ENCODE measurements around the gene PDPN.
"Not testable (repeated sequence)": the region's sequence is repeated elsewhere in the genome, so short reads cannot be mapped to it uniquely, and the experiment has no call there.

The PDPN gene, protein sequence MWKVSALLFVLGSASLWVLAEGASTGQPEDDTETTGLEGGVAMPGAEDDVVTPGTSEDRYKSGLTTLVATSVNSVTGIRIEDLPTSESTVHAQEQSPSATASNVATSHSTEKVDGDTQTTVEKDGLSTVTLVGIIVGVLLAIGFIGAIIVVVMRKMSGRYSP

DNA sequence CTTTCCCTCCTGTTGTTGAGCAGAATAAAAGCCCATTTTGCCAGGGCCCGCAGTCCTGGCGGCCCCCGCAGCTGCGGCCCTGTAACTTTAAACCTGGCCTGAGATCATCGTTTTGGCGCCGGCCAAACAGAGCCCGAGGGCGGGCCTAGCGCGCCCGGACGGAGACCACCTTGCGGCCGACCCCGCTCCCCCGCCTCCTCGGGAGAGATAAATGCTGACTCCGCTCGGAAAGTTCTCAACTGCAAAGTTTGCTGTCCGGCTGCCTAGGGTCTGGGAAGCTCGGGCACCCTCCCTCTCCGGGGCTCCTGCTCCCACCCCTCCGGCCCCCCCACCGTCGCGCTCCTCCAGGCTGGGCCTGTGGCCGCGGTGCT is at the start of gene PDPN:
Gene PDPN (plus strand): TSS at position 238 of the 371 bp plus-strand sequence. CDS start 202 bp downstream, outside the sequence.
- DNase-seq: no peak

DNA sequence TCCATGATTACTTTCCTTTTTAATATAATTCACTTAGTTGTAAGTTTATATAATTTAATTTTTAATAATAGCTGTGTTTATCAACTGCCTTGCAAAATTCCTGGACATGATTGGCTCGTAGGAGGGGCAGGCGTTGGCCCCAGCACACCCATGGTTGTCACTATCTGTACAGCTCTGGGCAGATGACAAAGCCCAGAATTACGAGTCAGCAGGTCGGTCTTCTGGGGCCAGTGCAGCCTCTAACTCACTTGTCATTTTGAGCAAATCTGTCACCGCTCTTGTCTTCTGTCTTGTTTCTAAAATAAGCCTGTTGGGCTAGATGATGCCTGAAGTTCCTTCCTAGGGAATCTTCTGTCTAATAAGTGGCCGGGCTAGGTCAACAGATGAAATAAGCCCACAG is 48.4 kb upstream of the PDPN start:
- DNase-seq: no peak

DNA sequence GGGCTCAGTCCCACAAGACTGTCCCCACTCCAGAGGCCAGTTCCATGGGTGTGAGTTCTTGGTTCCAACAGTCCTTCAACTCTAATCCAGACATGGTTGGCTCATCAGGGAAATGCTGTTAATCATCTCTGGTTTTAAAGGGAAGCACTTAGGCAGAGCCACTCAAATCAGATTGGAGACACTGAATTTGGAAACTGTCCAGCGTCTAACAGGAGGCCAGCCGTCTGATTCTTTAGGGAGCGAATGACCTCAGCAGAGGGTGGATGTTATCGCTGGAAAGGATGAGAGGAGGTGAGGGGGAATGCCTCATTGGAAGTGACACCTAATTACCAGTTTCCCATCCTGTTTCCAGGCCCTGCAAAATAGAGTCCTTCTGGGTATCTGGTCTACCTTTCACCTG is 47.1 kb upstream of the PDPN start:
- no peak for DNase-seq

GRCh38 chr1:13538832-13539231 is 44.8 kb upstream of the PDPN start:
- no peak for DNase-seq

DNA sequence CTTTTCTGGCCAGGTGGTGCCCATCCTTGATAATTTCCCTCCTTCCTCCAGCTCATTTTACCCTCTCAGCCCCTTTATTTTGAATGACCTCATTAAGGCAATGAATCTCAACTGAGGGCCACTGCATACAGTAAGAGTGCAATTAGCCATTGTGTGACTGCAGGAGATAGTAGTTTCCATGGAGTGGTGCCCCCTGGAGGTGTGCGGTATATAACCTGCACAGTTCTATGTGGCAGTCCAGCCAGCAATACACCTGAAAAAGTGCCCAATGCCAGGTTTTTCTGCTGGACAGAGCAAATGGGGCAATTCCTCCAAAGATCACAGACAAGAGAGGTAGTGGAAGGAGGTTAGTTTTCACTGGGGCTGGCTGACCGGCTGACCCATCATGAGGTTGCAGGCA is 43.9 kb upstream of the PDPN start:
- DNase-seq: no peak

- no peak for DNase-seq
Observed at GRCh38 chr1:13540866-13541265, 42.8 kb upstream of the PDPN start.

DNA sequence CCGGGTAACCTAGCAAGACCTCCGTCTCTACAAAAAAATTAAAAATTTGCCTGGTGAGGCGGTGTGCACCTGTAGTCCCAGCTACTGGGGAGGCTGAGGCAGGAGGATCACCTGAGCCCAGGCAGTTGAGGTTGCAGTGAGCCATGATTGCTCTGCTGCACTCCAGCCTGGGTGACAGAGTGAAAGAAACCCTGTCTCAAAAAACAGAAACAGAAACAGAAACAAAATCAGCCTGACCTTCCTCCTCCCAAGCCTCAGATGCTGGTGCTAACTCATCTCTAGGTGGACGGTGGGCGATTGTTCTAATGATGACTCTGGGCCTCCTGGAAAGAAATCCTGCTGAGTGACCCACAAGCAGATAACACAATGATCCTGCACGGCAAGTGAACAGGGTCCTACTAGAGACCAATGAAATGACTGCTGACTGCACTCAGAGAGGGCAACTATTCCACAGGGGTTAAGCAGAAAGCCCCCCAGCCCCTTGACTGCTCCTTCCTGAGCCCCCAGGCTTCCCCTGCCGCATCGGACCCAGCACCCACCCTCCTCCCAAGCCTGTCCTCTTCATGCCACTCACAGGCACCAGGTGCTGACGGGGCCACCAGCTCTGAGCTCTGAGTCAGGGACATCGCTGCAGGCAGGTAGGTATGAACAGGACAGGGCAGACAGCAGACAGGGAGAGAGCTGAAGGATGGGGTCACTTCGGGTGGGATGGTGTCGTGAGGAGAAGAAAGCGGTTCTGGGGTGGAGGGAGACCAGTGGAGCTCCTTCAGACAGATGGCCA is 42.0 kb upstream of the PDPN start:
- DNase-seq: no peak

- DNase-seq: no peak
Observed at GRCh38 chr1:13543451-13544220, 40.0 kb upstream of the PDPN start.

DNA sequence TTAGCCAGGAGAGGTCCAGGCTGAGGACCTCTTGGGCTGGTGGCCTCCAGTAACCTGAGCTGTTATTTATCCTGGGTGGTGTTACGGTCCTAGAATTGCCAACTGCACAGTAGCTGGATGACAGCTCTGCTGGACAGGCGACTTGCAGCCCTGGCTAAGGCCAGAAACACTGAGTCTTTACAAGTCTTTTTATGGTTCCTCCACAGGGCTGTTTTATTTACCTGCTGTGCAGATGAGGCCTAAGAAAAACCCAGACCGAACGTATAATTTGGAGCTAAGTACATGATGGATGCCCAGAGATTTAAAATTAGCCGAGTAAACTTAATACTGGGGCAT is 39.4 kb upstream of the PDPN start:
- no peak for DNase-seq

GRCh38 chr1:13546791-13547190 is 36.8 kb upstream of the PDPN start:
- no peak for DNase-seq

DNA sequence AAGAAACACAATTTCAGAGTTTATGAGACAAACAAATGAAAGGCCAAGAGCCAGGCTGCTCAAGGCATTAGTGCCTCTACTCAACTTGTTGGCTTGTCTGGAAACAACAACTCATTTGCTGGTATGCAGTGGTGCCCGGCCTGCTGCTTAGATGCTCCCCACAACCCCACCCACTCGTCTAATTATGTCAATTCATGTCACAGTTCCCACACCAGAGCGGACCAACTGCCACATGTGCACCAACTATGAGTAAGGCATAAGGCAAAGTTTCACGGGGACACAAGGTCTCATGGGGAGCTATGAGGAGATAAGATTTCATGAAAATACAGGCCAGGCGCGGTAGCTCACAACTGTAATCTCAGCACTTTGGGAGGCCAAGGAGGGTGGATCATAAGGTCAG is 35.4 kb upstream of the PDPN start:
- no peak for DNase-seq

GRCh38 chr1:13549021-13549420 is 34.6 kb upstream of the PDPN start:
- no peak for DNase-seq

DNA sequence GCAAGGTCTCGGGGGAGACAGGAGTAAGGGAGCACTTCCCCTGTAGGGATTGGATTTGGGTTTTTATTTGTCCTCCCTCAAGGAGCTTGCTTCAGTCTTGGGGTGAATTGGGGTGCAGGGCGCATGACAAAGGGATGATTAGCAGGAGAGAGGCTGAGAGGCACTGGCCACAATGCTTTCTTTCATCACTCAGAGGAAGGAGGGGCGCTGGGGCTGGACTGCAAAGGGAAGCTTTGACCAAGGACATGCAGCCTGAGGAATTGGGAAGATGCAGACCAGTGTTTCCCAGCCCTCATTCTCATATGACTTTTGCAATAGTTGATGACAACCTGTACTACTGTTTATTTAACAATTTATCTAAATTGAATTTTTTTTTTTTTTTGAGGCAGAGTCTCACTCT is 34.1 kb upstream of the PDPN start:
- DNase-seq: no peak

GRCh38 chr1:13550663-13551062 is 33.0 kb upstream of the PDPN start:
- no peak for DNase-seq

DNA sequence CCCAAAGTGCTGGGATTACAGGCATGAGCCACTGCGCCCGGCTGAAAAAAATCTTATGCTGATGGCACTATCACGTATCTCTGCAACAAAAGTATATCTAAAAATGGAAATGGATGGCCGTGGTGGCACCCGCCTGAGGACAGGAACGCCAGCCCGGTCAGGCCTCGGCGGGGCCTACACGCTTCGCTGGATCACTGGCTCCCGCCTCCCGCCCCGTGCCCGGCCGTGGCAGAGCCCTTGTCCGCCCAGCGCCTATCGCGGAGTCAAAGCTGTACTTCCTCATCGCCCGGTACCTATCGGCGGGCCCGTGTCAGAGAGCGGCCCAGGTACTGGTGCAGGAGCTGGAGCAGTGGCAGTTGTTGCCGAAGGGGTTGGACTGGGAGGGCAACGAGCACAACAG is 28.8 kb upstream of the PDPN start:
- DNase-seq: no peak

DNA sequence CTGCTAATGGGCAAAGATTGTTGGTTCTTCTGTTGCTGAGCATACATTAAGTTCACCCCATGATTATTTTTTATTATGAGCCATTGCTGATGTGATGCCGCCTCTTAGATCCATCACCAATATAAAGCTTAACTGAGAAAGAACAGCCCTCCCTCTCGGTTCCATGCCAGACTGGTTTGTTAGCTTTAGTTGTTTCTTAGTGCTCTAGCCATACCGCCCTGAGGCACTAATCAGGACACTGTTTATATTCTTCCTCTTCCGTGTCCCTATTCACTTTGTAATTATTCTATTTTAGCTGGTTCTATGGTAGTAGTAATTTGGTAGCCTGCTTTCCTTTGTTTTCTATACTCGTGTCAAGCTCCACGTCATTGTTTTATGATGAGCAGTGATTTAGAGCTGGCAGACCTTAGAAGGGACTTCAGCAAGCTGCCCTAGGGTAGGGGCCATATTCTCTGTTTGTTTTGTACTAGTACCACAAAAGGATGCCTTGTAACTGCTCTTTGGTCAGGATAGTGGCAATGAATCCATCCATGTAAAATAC is 27.3 kb upstream of the PDPN start:
- no peak for DNase-seq

- no peak for DNase-seq
Observed at GRCh38 chr1:13560541-13560940, 23.1 kb upstream of the PDPN start.

DNA sequence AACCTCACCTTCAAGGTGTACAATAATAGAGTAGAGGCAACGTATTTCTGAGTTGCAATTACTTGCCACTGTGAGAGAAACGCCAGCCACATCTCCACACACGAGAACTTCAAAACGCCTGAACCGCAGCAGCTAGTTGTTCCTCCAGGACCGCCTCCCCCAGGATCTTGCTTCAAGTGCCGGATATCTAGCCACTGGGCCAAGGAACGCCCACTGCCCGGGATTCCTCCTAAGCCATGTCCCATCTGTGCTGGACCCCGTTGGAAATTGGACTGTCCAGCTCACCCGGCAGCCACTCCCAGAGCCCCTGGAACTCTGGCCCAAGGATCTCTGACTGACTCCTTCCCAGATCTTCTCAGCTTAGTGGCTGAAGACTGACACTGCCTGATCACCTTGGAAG is 20.7 kb upstream of the PDPN start:
- DNase-seq: not testable (repeated sequence)

- DNase-seq: no peak
Observed at GRCh38 chr1:13564073-13564472, 19.6 kb upstream of the PDPN start.

GRCh38 chr1:13570435-13570834 is 13.2 kb upstream of the PDPN start:
- not testable (repeated sequence) for DNase-seq

DNA sequence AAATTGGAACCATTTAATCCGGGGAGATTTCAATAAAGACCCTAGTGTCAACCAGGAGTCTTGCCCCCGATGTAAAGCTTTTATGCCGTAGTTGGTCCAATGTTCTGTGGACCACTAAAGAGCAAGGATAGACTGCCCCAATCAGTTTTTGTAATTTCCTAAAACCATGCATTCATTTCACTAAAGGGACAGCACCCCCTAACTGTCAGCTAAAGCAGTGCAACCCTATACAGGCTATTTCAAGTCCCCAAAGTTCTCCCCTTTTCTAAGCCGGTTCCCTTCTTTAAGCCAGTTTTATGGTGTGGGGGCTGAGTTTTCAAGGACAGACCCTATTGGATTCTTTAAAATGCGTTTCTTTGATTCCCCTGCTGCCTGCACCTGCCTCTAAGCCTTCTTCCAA is 12.7 kb upstream of the PDPN start:
- DNase-seq: no peak

DNA sequence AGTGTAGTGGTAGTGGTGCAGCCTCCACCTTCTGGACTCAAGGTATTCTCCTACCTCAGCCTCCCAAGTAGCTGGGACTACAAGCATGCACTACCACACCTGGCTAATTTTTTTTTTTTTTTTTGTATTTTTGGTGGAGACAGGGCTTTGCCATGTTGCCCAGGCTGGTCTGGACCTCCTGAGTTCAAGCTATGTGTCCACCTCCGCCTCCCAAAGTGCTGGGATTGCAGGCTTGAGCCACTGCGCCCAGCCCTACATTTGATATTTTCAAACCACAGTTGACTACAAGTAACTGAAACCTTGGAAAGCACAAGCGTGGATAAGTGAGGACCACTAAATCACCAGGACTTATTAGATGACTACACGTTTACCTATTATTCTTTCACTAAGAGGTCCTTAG is 10.0 kb upstream of the PDPN start:
- no peak for DNase-seq

- DNase-seq: no peak
Observed at GRCh38 chr1:13576926-13577325, 6.7 kb upstream of the PDPN start.

DNA sequence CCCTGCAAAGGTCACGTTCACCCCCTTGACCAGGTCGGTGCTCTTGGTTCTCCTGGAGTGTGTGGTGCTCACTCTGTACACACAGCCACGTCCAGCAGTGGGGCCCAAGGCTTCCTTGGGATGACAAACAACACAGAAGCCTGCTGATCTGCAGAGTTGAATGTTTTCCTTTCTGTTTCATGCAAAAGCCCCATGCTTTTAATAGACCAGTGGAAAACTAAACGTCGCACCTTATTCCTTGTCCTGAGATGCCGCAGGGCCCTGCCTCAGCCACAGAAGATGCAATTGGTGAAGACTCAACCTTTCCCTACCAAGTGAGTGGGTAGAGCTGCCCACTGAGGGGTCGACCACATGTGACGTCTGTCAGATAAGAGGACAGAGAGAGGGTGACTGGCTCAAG is 5.8 kb upstream of the PDPN start:
- no peak for DNase-seq
